NCI-H1930 (cell line): ENCODE measurements around the gene TLNRD1.
A peak's percentile ranks its signal among the peaks of the same experiment; 100 is the strongest.

Experiments
- DNase-seq, 2 experiments: peaks; one replicate each; lab custom pipeline; 2025; lab: John Stamatoyannopoulos, UW

The TLNRD1 gene

DNA sequence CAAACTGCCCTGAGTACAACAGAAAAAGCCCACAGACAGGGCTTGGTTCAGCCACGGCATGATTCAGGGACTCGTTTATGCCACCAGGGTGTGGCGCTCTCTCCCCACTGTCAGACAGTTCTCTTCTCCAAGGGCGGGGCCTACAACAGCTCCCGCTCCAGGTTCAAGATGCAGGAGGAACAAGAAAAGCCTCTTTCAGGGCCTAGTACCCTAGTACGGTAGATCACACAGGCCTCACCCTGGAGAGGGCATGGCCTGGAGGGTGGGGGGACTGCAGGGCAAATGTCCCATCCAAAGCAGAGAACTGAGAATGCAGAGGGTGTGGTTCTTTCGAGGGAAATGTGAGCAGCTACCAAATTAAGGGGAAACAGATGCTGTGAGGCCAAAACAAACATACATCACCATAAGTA lies 23.1 kb upstream of the TLNRD1 start:
- DNase-seq: no peak

DNA sequence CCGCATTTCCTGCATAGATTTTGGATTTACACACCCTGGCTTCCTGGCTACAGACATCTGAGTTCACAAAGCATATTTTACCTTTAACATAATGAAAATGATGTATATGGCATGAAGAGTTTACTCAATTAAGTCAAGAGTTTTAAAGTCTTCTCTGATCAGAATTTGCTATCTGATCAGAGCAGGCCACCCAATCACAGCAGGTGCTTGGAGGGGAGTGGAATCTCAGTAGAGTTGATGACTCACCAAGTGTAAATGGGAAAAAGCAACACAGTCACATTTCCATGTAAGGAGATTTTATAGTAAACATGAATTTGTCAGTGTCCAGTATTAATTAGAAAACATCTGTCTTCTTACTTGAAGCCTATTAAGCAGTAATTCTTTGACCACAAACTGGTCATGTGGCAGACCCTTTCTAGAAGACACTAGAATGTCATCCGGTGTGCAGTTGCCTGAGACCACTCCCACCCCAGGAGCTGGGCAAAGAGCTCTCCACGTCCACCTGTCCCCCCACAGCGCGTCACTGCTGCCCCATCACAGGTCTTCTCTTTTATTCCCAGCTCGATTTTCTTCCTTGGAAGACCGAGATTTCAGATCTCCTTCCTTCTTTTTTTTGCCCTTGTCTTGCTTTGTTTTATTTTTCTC lies 21.9 kb upstream of the TLNRD1 start:
- DNase-seq: no peak

GRCh38 chr15:80979538-80980200 lies 21.1 kb upstream of the TLNRD1 start:
- no peak for DNase-seq

- DNase-seq: no peak
Measured at GRCh38 chr15:80982205-80982604, 18.5 kb upstream of the TLNRD1 start.

DNA sequence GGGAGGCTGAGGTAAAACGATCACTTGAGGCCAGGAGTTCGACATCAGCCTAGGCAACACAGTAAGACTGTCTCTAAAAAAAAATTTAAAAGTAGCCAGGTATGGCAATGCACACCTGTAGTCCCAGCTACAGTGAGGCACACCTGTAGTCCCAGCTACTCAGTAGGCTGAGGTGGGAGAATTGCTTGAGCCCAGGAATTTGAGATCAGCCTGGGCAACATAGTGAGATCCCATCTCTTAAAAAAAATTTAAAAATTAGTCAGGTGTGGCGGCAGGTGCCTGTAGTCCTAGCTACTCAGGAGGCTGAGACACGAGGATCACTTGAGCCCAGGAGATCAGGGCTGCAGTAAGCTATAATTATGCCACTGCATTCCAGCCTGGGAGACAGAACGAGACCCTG lies 17.9 kb upstream of the TLNRD1 start:
- no peak for DNase-seq

- DNase-seq: no peak
Measured at GRCh38 chr15:80984856-80985255, 15.9 kb upstream of the TLNRD1 start.

GRCh38 chr15:80985981-80986380 lies 14.7 kb upstream of the TLNRD1 start:
- no peak for DNase-seq

- DNase-seq: no peak
Measured at GRCh38 chr15:80986487-80986886, 14.2 kb upstream of the TLNRD1 start.

DNA sequence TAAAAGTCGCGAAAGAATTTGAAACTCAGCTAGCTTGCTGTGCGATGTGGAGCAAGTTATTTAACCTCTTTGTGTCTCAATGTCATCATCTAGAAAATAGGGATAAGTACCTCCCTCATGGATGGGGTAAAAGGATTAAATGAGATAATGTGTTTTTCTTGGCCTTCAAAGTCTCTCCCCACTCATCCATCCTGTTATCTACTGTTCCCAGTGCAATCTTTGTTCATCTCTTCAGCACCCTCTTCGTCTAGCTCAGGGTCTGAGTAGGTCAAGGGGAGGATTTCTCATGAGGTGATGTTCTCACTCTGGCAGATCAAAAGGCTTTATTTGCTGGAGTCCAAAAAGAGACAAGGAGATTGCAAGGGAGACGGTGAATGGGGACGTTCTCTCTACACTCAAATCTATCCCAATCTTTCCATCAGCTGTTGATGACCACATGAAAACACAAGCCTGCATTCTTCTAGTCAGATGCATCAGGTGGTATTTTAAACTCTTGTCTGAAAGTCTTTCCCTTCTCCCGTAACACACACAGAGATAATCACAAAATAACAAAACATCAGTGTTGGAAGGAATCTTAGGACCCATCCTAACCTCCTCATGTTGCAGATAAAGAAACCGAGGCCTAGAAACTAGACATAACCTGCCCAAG lies 12.5 kb upstream of the TLNRD1 start:
- DNase-seq: no peak

- no peak for DNase-seq
Measured at GRCh38 chr15:80989081-80989517, 11.6 kb upstream of the TLNRD1 start.

DNA sequence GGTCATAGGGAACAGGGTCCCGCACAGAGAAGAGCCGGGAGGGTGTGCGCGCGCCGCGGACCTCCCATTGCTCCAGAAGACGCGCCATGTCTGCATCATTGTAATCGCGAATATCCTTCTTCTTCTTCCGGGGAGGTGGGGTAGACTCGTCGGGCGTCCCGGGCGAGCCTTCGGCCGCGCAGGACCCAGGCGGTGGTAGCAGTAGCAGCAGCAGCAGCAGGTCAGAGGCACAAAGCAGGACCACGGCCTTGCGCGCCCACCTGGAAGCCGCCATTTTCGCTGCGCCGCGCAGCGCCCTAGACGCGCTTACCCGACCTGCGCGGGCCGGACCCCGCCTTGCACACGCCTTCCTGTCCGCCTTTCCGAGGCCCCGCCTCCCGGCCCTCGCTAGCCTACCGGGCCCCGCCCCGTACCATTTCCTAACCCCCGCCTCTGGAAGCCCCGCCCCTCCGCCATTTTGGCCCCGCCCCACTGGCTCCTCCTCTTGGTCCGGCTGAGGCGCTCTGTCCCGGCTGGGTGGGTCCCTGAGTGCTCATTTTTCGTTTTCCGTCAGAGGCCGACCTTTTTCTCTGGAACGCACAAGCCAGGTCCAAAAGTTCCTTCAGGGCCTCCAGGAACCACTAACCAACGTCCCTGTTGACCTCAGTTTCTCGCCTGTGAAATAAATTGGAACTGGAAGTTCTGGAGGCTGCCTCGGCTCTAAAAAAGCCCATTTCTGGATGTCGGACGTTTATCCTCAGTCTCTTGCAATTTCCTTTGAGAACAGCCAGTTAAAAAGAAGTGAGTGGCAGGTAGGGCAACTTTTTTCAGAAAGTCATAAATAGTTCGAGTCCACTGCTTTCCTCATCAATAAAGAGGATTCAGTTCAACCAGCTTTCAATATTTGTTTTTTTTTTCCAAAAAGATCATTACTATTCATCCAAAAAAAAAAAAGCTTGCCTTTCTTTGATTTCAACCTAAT lies 10.9 kb upstream of the TLNRD1 start, which contains the start of gene MESD:
Gene MESD (minus strand): TSS at position 302 of the 961 bp plus-strand sequence. CDS start 28 bp downstream, at position 274.
- peak; percentile 79 to 85 for DNase-seq

DNA sequence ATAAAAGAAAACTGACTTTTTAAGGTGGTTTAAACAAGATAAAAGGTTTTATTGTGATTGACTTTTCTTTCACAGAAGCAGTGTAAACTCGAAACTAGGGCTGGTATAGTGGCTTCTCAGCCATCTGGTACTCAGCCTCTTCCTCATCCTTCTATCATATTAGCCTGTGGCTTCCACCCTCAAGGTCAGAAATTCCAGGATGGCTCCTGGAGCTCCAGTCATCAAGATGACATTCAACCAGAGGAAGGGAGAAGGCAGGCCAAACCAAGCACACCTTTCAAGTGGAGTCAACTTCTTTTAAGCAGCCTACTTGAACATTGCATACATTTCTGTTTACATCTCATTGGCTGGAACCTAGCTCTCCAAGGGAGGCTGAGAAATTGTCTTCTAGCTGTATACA lies 9.8 kb upstream of the TLNRD1 start:
- DNase-seq: no peak

GRCh38 chr15:80991421-80991820 lies 9.3 kb upstream of the TLNRD1 start:
- DNase-seq: no peak

DNA sequence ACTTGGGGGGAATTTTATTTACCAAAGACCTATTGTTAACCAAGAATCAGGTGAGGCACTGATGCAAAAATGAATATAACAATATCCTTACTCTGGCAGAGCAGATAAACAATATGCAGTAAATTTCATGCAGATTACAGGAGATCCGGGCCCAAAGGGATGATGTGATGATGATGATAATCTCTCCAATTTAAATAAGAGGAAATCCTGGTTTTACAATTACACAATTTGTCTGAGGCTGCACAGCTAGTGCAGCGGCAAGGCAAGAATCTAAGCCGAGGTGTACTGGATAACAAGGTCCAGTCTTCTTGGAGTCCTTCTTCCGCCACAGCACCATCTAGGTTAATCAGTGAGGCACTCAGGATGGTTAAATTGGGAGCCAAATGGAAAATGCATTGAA lies 8.7 kb upstream of the TLNRD1 start:
- no peak for DNase-seq

- DNase-seq: no peak
Measured at GRCh38 chr15:80992441-80992840, 8.3 kb upstream of the TLNRD1 start.

DNA sequence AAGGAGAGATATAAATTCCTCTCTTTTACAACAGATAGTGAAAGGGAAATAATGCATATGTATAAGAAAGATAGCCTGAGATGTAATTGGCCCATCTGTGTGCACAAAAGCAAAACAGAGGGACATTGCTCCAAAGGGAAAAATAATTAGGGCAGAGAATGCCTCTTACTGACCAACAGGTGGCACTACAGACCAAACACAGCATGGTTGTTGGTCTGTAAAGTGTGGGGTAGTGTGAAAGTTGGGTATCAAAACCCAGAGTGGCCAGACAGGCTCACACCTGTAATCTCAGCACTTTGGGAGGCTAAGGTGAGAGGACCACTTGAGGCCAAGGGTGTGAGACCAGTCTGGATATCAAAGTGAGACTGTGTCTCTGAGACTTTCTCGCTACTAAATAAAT lies 4.5 kb upstream of the TLNRD1 start:
- DNase-seq: no peak

DNA sequence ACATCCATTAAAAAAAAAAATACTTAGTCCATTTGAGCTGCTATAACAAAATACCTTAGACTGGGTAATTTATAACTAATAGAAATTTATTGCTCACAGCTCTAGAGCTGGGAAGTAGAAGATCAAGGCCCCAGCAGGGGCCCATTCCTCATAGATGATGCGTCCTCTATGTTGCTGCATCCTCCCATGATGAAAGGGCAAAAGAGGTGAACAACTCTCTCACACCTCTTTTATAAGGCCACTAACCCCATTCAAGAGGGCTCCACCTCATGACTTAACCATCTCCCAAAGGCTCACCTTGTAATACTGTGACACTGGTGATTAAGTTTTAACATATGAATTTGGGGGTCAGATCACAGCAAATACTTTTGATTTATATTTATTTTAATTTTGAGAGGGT lies 3.0 kb upstream of the TLNRD1 start:
- no peak for DNase-seq

GRCh38 chr15:80998251-80998650 lies 2.5 kb upstream of the TLNRD1 start:
- DNase-seq: no peak

GRCh38 chr15:80999623-81000036 lies 1.1 kb upstream of the TLNRD1 start:
- DNase-seq: no peak

- DNase-seq: no peak
Measured at GRCh38 chr15:81000144-81000623, 539 bp upstream of the TLNRD1 start.

GRCh38 chr15:81001152-81002008 lies 657 bp downstream of the TLNRD1 start:
- peak in 1 of 2 experiments; percentile 10 for DNase-seq
